ENCODE data around the gene PLXNA4. TPM values are rescaled to one million over a fixed set of nuclear protein-coding genes. Genes with fewer than 3 reads are reported as not detected.

The PLXNA4 gene
- total RNA-seq, 1 donor from 2014 or later, result 0.38 TPM

- Mint-ChIP-seq H3K27me3 (peaks cover 15% of the 10 kb centered on the region), H3K4me3 (ENCODE audit: low read depth) (no peak overlapping the region), H3K36me3 (ENCODE audit: insufficient read depth) (no peaks in the 10 kb centered on the region), H3K4me1 (ENCODE audit: low read depth) (no peaks in the 10 kb centered on the region), H3K9me3 (ENCODE audit: low read depth) (no peaks in the 10 kb centered on the region), H3K27ac (no peak overlapping the region)
- no peak for DNase-seq (ENCODE audit: low spot score, unreplicated experiment)
- TF ChIP-seq CTCF (IDR thresholded peaks at IDR 0.05; ENCODE audit: unreplicated experiment), result no peak
Observed at GRCh38 chr7:132519936-132520335, 56.3 kb downstream of the PLXNA4 start.

- H3K4me3 Mint-ChIP-seq (ENCODE audit: low read depth), result no peak overlapping the region
- H3K9me3 Mint-ChIP-seq (ENCODE audit: low read depth), result no peaks in the 10 kb centered on the region
- DNase-seq (ENCODE audit: low spot score, unreplicated experiment), result no peak
- no peaks in the 10 kb centered on the region for H3K36me3 Mint-ChIP-seq (ENCODE audit: insufficient read depth)
- TF ChIP-seq CTCF (IDR thresholded peaks at IDR 0.05; ENCODE audit: unreplicated experiment), result no peak
- no peak overlapping the region for H3K27ac Mint-ChIP-seq
- no peaks in the 10 kb centered on the region for H3K4me1 Mint-ChIP-seq (ENCODE audit: low read depth)
- peaks cover 14% of the 10 kb centered on the region for H3K27me3 Mint-ChIP-seq
Observed at GRCh38 chr7:132518839-132519173, 57.5 kb downstream of the PLXNA4 start.

- Mint-ChIP-seq H3K4me1 (ENCODE audit: low read depth) (no peaks in the 10 kb centered on the region), H3K36me3 (ENCODE audit: insufficient read depth) (no peaks in the 10 kb centered on the region), H3K4me3 (ENCODE audit: low read depth) (no peak overlapping the region), H3K27me3 (peaks cover 8% of the 10 kb centered on the region), H3K27ac (no peak overlapping the region), H3K9me3 (ENCODE audit: low read depth) (no peaks in the 10 kb centered on the region)
- TF ChIP-seq CTCF (IDR thresholded peaks at IDR 0.05; ENCODE audit: unreplicated experiment), result peak; percentile 51
- DNase-seq (ENCODE audit: low spot score, unreplicated experiment), result no peak
Observed at GRCh38 chr7:132518102-132518838, 58.0 kb downstream of the PLXNA4 start.

- Mint-ChIP-seq H3K9me3 (ENCODE audit: low read depth) (no peaks in the 10 kb centered on the region), H3K4me3 (ENCODE audit: low read depth) (no peak overlapping the region), H3K27ac (no peak overlapping the region), H3K4me1 (ENCODE audit: low read depth) (no peaks in the 10 kb centered on the region), H3K36me3 (ENCODE audit: insufficient read depth) (no peaks in the 10 kb centered on the region), H3K27me3 (peaks cover 11% of the 10 kb centered on the region)
- TF ChIP-seq CTCF (IDR thresholded peaks at IDR 0.05; ENCODE audit: unreplicated experiment), result no peak
- DNase-seq (ENCODE audit: low spot score, unreplicated experiment), result no peak
Observed at GRCh38 chr7:132516042-132516840, 60.0 kb downstream of the PLXNA4 start.

- H3K27me3 Mint-ChIP-seq, result peaks cover 16% of the 10 kb centered on the region
- DNase-seq (ENCODE audit: low spot score, unreplicated experiment), result no peak
- H3K27ac Mint-ChIP-seq, result no peak overlapping the region
- TF ChIP-seq CTCF (IDR thresholded peaks at IDR 0.05; ENCODE audit: unreplicated experiment), result no peak
- H3K9me3 Mint-ChIP-seq (ENCODE audit: low read depth), result no peaks in the 10 kb centered on the region
- no peaks in the 10 kb centered on the region for H3K4me1 Mint-ChIP-seq (ENCODE audit: low read depth)
- no peak overlapping the region for H3K4me3 Mint-ChIP-seq (ENCODE audit: low read depth)
- no peaks in the 10 kb centered on the region for H3K36me3 Mint-ChIP-seq (ENCODE audit: insufficient read depth)
Observed at GRCh38 chr7:132515181-132515580, 61.1 kb downstream of the PLXNA4 start.

Measured in progenitor cell of endocrine pancreas (in vitro differentiated cells).